Mesenchymal stem cell (in vitro differentiated cells and primary cell): ENCODE results near the gene LYRM2.

Source experiments
- DNase-seq: peaks from one replicate; pipeline ENCODE4 v3.0.0-alpha.2; 2013
- H2AFZ ChIP-seq: one replicate; pipeline ENCODE4 v1.6.1; 2013; ENCODE audit warnings: low read depth, mild to moderate bottlenecking, control low read depth, inconsistent platforms, low read length, moderate library complexity
- H2AK5ac ChIP-seq: 2 replicates; pipeline ENCODE4 v1.6.1; 2013; ENCODE audit warnings: low read length, moderate library complexity, mild to moderate bottlenecking, inconsistent platforms; ENCODE audit not compliant: severe bottlenecking
- H2BK120ac ChIP-seq: one replicate; pipeline ENCODE4 v1.6.1; 2013; ENCODE audit warnings: low read depth, mild to moderate bottlenecking, inconsistent platforms, low read length, moderate library complexity
- H2BK12ac ChIP-seq, 2 experiments: one replicate each; pipeline ENCODE4 v1.6.1; 2013; ENCODE audit warnings: inconsistent platforms in 2 of 2, low read length in 2 of 2, mild to moderate bottlenecking in 2 of 2, moderate library complexity in 2 of 2, control low read depth in 1 of 2
- H2BK15ac ChIP-seq: one replicate; pipeline ENCODE4 v1.6.1; 2013; ENCODE audit warnings: mild to moderate bottlenecking, low read depth, inconsistent platforms; ENCODE audit not compliant: poor library complexity, severe bottlenecking
- H2BK5ac ChIP-seq: 2 replicates; pipeline ENCODE4 v1.6.1; 2013; ENCODE audit warnings: low read depth, mild to moderate bottlenecking, low read length, control low read depth, inconsistent platforms; ENCODE audit not compliant: poor library complexity, severe bottlenecking
- H3K14ac ChIP-seq, 2 experiments: one replicate each; pipeline ENCODE4 v1.6.1; 2013; ENCODE audit warnings: inconsistent platforms in 2 of 2, low read length in 2 of 2, control low read depth in 1 of 2, mild to moderate bottlenecking in 1 of 2, moderate library complexity in 1 of 2
- H3K18ac ChIP-seq, 2 experiments: one replicate each; pipeline ENCODE4 v1.6.1; 2013; ENCODE audit warnings: inconsistent platforms in 2 of 2, low read length in 2 of 2, control low read depth in 1 of 2, low read depth in 1 of 2, mild to moderate bottlenecking in 1 of 2
- H3K23ac ChIP-seq, 2 experiments: one replicate each; pipeline ENCODE4 v1.6.1; 2013; ENCODE audit warnings: inconsistent platforms in 2 of 2, low read length in 2 of 2, mild to moderate bottlenecking in 2 of 2, moderate library complexity in 2 of 2, control low read depth in 1 of 2
- H3K27ac ChIP-seq: 2 replicates; pipeline ENCODE4 v1.5.1; 2013; ENCODE audit warnings: mild to moderate bottlenecking, moderate library complexity, low read length, control low read depth, inconsistent platforms; ENCODE audit not compliant: poor library complexity, severe bottlenecking
- H3K27me3 ChIP-seq, 2 experiments: 2 replicates each; pipeline versions ENCODE4 v1.6.1 to v1.7.0; 2013; ENCODE audit warnings: low read length in 2 of 2, mild to moderate bottlenecking in 2 of 2, moderate library complexity in 2 of 2, control low read depth in 1 of 2, inconsistent platforms in 1 of 2; ENCODE audit not compliant: control insufficient read depth in 1 of 2, insufficient read depth in 1 of 2
- H3K36me3 ChIP-seq, 2 experiments: 2 replicates each; pipeline versions ENCODE4 v1.6.1 to v1.7.0; 2013; ENCODE audit warnings: low read length in 2 of 2, control low read depth in 1 of 2, inconsistent platforms in 1 of 2, low read depth in 1 of 2, mild to moderate bottlenecking in 1 of 2; ENCODE audit not compliant: insufficient read depth in 2 of 2, control insufficient read depth in 1 of 2
- H3K4ac ChIP-seq, 2 experiments: one replicate each; pipeline ENCODE4 v1.6.1; 2013; ENCODE audit warnings: inconsistent platforms in 2 of 2, low read length in 2 of 2, mild to moderate bottlenecking in 2 of 2, moderate library complexity in 2 of 2, control low read depth in 1 of 2, low read depth in 1 of 2
- H3K4me1 ChIP-seq: 2 replicates; pipeline ENCODE4 v1.6.1; 2013; ENCODE audit warnings: low read depth, low read length, control low read depth; ENCODE audit not compliant: control insufficient read depth, insufficient read depth
- H3K4me2 ChIP-seq: 2 replicates; pipeline ENCODE4 v1.6.1; 2013; ENCODE audit warnings: low read length, mild to moderate bottlenecking, inconsistent platforms; ENCODE audit not compliant: poor library complexity, severe bottlenecking
- H3K4me3 ChIP-seq, 2 experiments: 2 replicates each; pipeline versions ENCODE4 v1.5.1 to v1.7.0; 2013; ENCODE audit warnings: low read length in 2 of 2, mild to moderate bottlenecking in 2 of 2, control low read depth in 1 of 2, low read depth in 1 of 2; ENCODE audit not compliant: insufficient read depth in 1 of 2
- H3K79me1 ChIP-seq: replicated peaks from 2 replicates; pipeline ENCODE4 v1.6.1; 2013; ENCODE audit warnings: mild to moderate bottlenecking, control low read depth, low read length, inconsistent platforms; ENCODE audit not compliant: poor library complexity, severe bottlenecking
- H3K9ac ChIP-seq: 2 replicates; pipeline ENCODE4 v1.7.0; 2013; ENCODE audit warnings: mild to moderate bottlenecking, low read length, moderate library complexity
- H3K9me3 ChIP-seq: 2 replicates; pipeline ENCODE4 v1.7.0; 2013; ENCODE audit warnings: mild to moderate bottlenecking, low read length; ENCODE audit not compliant: control insufficient read depth
- H4K8ac ChIP-seq: one replicate; pipeline ENCODE4 v1.6.1; 2013; ENCODE audit warnings: inconsistent platforms, mild to moderate bottlenecking, low read length, moderate library complexity
- H4K91ac ChIP-seq: one replicate; pipeline ENCODE4 v1.6.1; 2013; ENCODE audit warnings: mild to moderate bottlenecking, low read length, inconsistent platforms
- WGBS: methylation state at CpG from one replicate; pipeline ENCODE4 v1.1.7; 2013; ENCODE audit warnings: mixed read lengths; 5-methylcytosine and 5-hydroxymethylcytosine counted together

The LYRM2 gene

GRCh38 chr6:89555806-89556205, 82.7 kb downstream of the LYRM2 start:
- Histone ChIP-seq H3K27me3 (peaks cover 5 to 18% of the 10 kb centered on the region in 2 experiments), H2BK5ac (no peak overlapping the region), H3K4ac (no peak overlapping the region), H3K14ac (no peak overlapping the region), H2AFZ (no peak overlapping the region), H3K9ac (no peak overlapping the region), H3K36me3 (no peaks in the 10 kb centered on the region), H3K9me3 (no peaks in the 10 kb centered on the region), H3K4me3 (no peak overlapping the region), H2AK5ac (no peak overlapping the region), H3K4me1 (no peaks in the 10 kb centered on the region), H4K91ac (no peak overlapping the region), H2BK120ac (no peak overlapping the region), H3K23ac (no peak overlapping the region), H3K18ac (no peak overlapping the region), H3K4me2 (no peak overlapping the region), H4K8ac (no peak overlapping the region), H2BK12ac (no peak overlapping the region), H3K79me1 (no peaks in the 10 kb centered on the region), H2BK15ac (no peak overlapping the region), H3K27ac (no peak overlapping the region)
- no peak for DNase-seq
- WGBS, result 38% methylated on average over 3 of the region's 3 CpGs

- Histone ChIP-seq H2AFZ (no peak overlapping the region), H3K4me1 (no peaks in the 10 kb centered on the region), H3K9ac (no peak overlapping the region), H3K79me1 (no peaks in the 10 kb centered on the region), H3K4ac (no peak overlapping the region), H3K4me3 (no peak overlapping the region), H3K27ac (no peak overlapping the region), H2BK15ac (no peak overlapping the region), H3K27me3 (peaks cover 5 to 18% of the 10 kb centered on the region in 2 experiments), H4K8ac (no peak overlapping the region), H3K18ac (no peak overlapping the region), H2BK5ac (no peak overlapping the region), H2BK120ac (no peak overlapping the region), H3K14ac (no peak overlapping the region), H2AK5ac (no peak overlapping the region), H3K23ac (no peak overlapping the region), H3K9me3 (no peaks in the 10 kb centered on the region), H3K4me2 (no peak overlapping the region), H2BK12ac (no peak overlapping the region), H3K36me3 (no peaks in the 10 kb centered on the region), H4K91ac (no peak overlapping the region)
- WGBS, result 50% methylated on average over 2 of the region's 4 CpGs
- no peak for DNase-seq
Measured at GRCh38 chr6:89555031-89555430, 83.5 kb downstream of the LYRM2 start.

- H3K4me1 ChIP-seq, result no peaks in the 10 kb centered on the region
- 85% methylated on average over 3 of the region's 5 CpGs for WGBS
- no peak overlapping the region for H3K23ac ChIP-seq
- no peak overlapping the region for H2BK15ac ChIP-seq
- no peak overlapping the region for H3K4me2 ChIP-seq
- no peak overlapping the region for H3K4me3 ChIP-seq
- no peak overlapping the region for H4K91ac ChIP-seq
- no peaks in the 10 kb centered on the region for H3K9me3 ChIP-seq
- no peak overlapping the region for H4K8ac ChIP-seq
- H3K14ac ChIP-seq, result no peak overlapping the region
- no peak overlapping the region for H2BK5ac ChIP-seq
- no peak for DNase-seq
- H2BK120ac ChIP-seq, result no peak overlapping the region
- peaks cover 5 to 18% of the 10 kb centered on the region in 2 experiments for H3K27me3 ChIP-seq
- no peak overlapping the region for H3K9ac ChIP-seq
- H3K4ac ChIP-seq, result no peak overlapping the region
- H2BK12ac ChIP-seq, result no peak overlapping the region
- H3K79me1 ChIP-seq, result no peaks in the 10 kb centered on the region
- H3K27ac ChIP-seq, result no peak overlapping the region
- no peak overlapping the region for H2AFZ ChIP-seq
- no peak overlapping the region for H2AK5ac ChIP-seq
- no peaks in the 10 kb centered on the region for H3K36me3 ChIP-seq
- no peak overlapping the region for H3K18ac ChIP-seq
Measured at GRCh38 chr6:89554106-89554505, 84.4 kb downstream of the LYRM2 start.

- WGBS, result 60% methylated on average over 5 of the region's 5 CpGs
- H3K36me3 ChIP-seq, result no peaks in the 10 kb centered on the region
Measured at GRCh38 chr6:89553431-89553830, 85.1 kb downstream of the LYRM2 start.

More at GRCh38 chr6:89553431-89553830, 85.1 kb downstream of the LYRM2 start:
- Histone ChIP-seq H2AK5ac (no peak overlapping the region), H2BK120ac (no peak overlapping the region), H3K27ac (no peak overlapping the region), H3K14ac (no peak overlapping the region), H4K8ac (no peak overlapping the region), H3K4me3 (no peak overlapping the region), H2AFZ (no peak overlapping the region), H3K9me3 (no peaks in the 10 kb centered on the region), H3K27me3 (peaks cover 5 to 18% of the 10 kb centered on the region in 2 experiments), H2BK15ac (no peak overlapping the region), H3K23ac (no peak overlapping the region), H3K4me2 (no peak overlapping the region), H4K91ac (no peak overlapping the region), H3K9ac (no peak overlapping the region), H3K4ac (no peak overlapping the region), H3K79me1 (no peaks in the 10 kb centered on the region), H2BK5ac (no peak overlapping the region), H3K4me1 (no peaks in the 10 kb centered on the region), H2BK12ac (no peak overlapping the region), H3K18ac (no peak overlapping the region)
- DNase-seq, result no peak
